ENCODE results near the gene TEX53.

The TEX53 gene

GRCh38 chr9:114674076-114674797 is 16.6 kb upstream of the TEX53 start:
- Histone ChIP-seq H3K9me3 (ENCODE audit: low read length) (no peaks in the 10 kb centered on the region), H3K27me3 (ENCODE audit: insufficient read depth, low read length) (peaks cover 2% of the 10 kb centered on the region), H3K4me1 (ENCODE audit: insufficient read depth, low read length) (peaks cover 6% of the 10 kb centered on the region), H2AFZ (ENCODE audit: low read depth, low read length) (no peak overlapping the region), H3K4me3 (ENCODE audit: low read length) (no peak overlapping the region), H3K36me3 (ENCODE audit: insufficient read depth, low read length) (no peaks in the 10 kb centered on the region)

GRCh38 chr9:114671605-114672004 is 14.0 kb upstream of the TEX53 start:
- Histone ChIP-seq H3K4me3 (ENCODE audit: low read length) (no peak overlapping the region), H3K36me3 (ENCODE audit: insufficient read depth, low read length) (no peaks in the 10 kb centered on the region), H3K9me3 (ENCODE audit: low read length) (no peaks in the 10 kb centered on the region), H3K4me1 (ENCODE audit: insufficient read depth, low read length) (no peaks in the 10 kb centered on the region), H3K27me3 (ENCODE audit: insufficient read depth, low read length) (peaks cover 2% of the 10 kb centered on the region), H2AFZ (ENCODE audit: low read depth, low read length) (no peak overlapping the region)

GRCh38 chr9:114669961-114670360 is 12.4 kb upstream of the TEX53 start:
- Histone ChIP-seq H3K4me1 (ENCODE audit: insufficient read depth, low read length) (no peaks in the 10 kb centered on the region), H3K4me3 (ENCODE audit: low read length) (no peak overlapping the region), H3K27me3 (ENCODE audit: insufficient read depth, low read length) (peaks cover 2% of the 10 kb centered on the region), H3K36me3 (ENCODE audit: insufficient read depth, low read length) (no peaks in the 10 kb centered on the region), H2AFZ (ENCODE audit: low read depth, low read length) (no peak overlapping the region), H3K9me3 (ENCODE audit: low read length) (no peaks in the 10 kb centered on the region)

- Histone ChIP-seq H3K4me1 (ENCODE audit: insufficient read depth, low read length) (no peaks in the 10 kb centered on the region), H3K4me3 (ENCODE audit: low read length) (no peak overlapping the region), H3K36me3 (ENCODE audit: insufficient read depth, low read length) (no peaks in the 10 kb centered on the region), H3K9me3 (ENCODE audit: low read length) (no peaks in the 10 kb centered on the region), H3K27me3 (ENCODE audit: insufficient read depth, low read length) (peaks cover 2% of the 10 kb centered on the region), H2AFZ (ENCODE audit: low read depth, low read length) (no peak overlapping the region)
These were observed 10.5 kb upstream of the TEX53 start for GRCh38 chr9:114668146-114668545.

GRCh38 chr9:114666851-114667250 is 9.2 kb upstream of the TEX53 start:
- Histone ChIP-seq H3K9me3 (ENCODE audit: low read length) (no peaks in the 10 kb centered on the region), H3K4me3 (ENCODE audit: low read length) (no peak overlapping the region), H3K27me3 (ENCODE audit: insufficient read depth, low read length) (peaks cover 2% of the 10 kb centered on the region), H3K36me3 (ENCODE audit: insufficient read depth, low read length) (no peaks in the 10 kb centered on the region), H3K4me1 (ENCODE audit: insufficient read depth, low read length) (no peaks in the 10 kb centered on the region), H2AFZ (ENCODE audit: low read depth, low read length) (no peak overlapping the region)

- Histone ChIP-seq H3K36me3 (ENCODE audit: insufficient read depth, low read length) (no peaks in the 10 kb centered on the region), H3K4me3 (ENCODE audit: low read length) (no peak overlapping the region), H3K9me3 (ENCODE audit: low read length) (no peaks in the 10 kb centered on the region), H2AFZ (ENCODE audit: low read depth, low read length) (no peak overlapping the region), H3K4me1 (ENCODE audit: insufficient read depth, low read length) (no peaks in the 10 kb centered on the region), H3K27me3 (ENCODE audit: insufficient read depth, low read length) (peaks cover 1% of the 10 kb centered on the region)
These were observed 8.8 kb upstream of the TEX53 start for GRCh38 chr9:114666401-114666800.

GRCh38 chr9:114664181-114664580 is 6.6 kb upstream of the TEX53 start:
- no peaks in the 10 kb centered on the region for H3K9me3 ChIP-seq (ENCODE audit: low read length)
- no peaks in the 10 kb centered on the region for H3K36me3 ChIP-seq (ENCODE audit: insufficient read depth, low read length)
- no peaks in the 10 kb centered on the region for H3K27me3 ChIP-seq (ENCODE audit: insufficient read depth, low read length)
- no peaks in the 10 kb centered on the region for H3K4me1 ChIP-seq (ENCODE audit: insufficient read depth, low read length)
- no peak overlapping the region for H2AFZ ChIP-seq (ENCODE audit: low read depth, low read length)
- no peak overlapping the region for H3K4me3 ChIP-seq (ENCODE audit: low read length)

GRCh38 chr9:114662081-114662989 is 4.7 kb upstream of the TEX53 start:
- H3K27me3 ChIP-seq (ENCODE audit: insufficient read depth, low read length): no peaks in the 10 kb centered on the region

GRCh38 chr9:114656301-114656700 is 1.3 kb downstream of the TEX53 start:
- Histone ChIP-seq H3K4me3 (ENCODE audit: low read length) (no peak overlapping the region), H3K36me3 (ENCODE audit: insufficient read depth, low read length) (no peaks in the 10 kb centered on the region), H2AFZ (ENCODE audit: low read depth, low read length) (no peak overlapping the region), H3K9me3 (ENCODE audit: low read length) (no peaks in the 10 kb centered on the region), H3K27me3 (ENCODE audit: insufficient read depth, low read length) (no peaks in the 10 kb centered on the region), H3K4me1 (ENCODE audit: insufficient read depth, low read length) (no peaks in the 10 kb centered on the region)

More at GRCh38 chr9:114662081-114662989, 4.7 kb upstream of the TEX53 start:
- H3K9me3 ChIP-seq (ENCODE audit: low read length): no peaks in the 10 kb centered on the region
- no peaks in the 10 kb centered on the region for H3K36me3 ChIP-seq (ENCODE audit: insufficient read depth, low read length)
- H2AFZ ChIP-seq (ENCODE audit: low read depth, low read length): no peak overlapping the region
- no peak overlapping the region for H3K4me3 ChIP-seq (ENCODE audit: low read length)
- H3K4me1 ChIP-seq (ENCODE audit: insufficient read depth, low read length): no peaks in the 10 kb centered on the region

- Histone ChIP-seq H3K4me1 (ENCODE audit: insufficient read depth, low read length) (no peaks in the 10 kb centered on the region), H3K4me3 (ENCODE audit: low read length) (no peak overlapping the region), H3K36me3 (ENCODE audit: insufficient read depth, low read length) (no peaks in the 10 kb centered on the region), H2AFZ (ENCODE audit: low read depth, low read length) (no peak overlapping the region), H3K9me3 (ENCODE audit: low read length) (no peaks in the 10 kb centered on the region), H3K27me3 (ENCODE audit: insufficient read depth, low read length) (no peaks in the 10 kb centered on the region)
These were observed 1.9 kb downstream of the TEX53 start for GRCh38 chr9:114655689-114656088.

GRCh38 chr9:114653556-114654159 is 3.9 kb downstream of the TEX53 start:
- Histone ChIP-seq H3K9me3 (ENCODE audit: low read length) (peaks cover 2% of the 10 kb centered on the region), H3K4me1 (ENCODE audit: insufficient read depth, low read length) (no peaks in the 10 kb centered on the region), H3K36me3 (ENCODE audit: insufficient read depth, low read length) (no peaks in the 10 kb centered on the region)

GRCh38 chr9:114652776-114653555 is 4.6 kb downstream of the TEX53 start:
- H3K4me3 ChIP-seq (ENCODE audit: low read length): no peak overlapping the region
- H3K27me3 ChIP-seq (ENCODE audit: insufficient read depth, low read length): no peaks in the 10 kb centered on the region
- no peaks in the 10 kb centered on the region for H3K36me3 ChIP-seq (ENCODE audit: insufficient read depth, low read length)
- peaks cover 2% of the 10 kb centered on the region for H3K9me3 ChIP-seq (ENCODE audit: low read length)
- no peaks in the 10 kb centered on the region for H3K4me1 ChIP-seq (ENCODE audit: insufficient read depth, low read length)
- no peak overlapping the region for H2AFZ ChIP-seq (ENCODE audit: low read depth, low read length)

More at GRCh38 chr9:114653556-114654159, 3.9 kb downstream of the TEX53 start:
- Histone ChIP-seq H2AFZ (ENCODE audit: low read depth, low read length) (no peak overlapping the region), H3K27me3 (ENCODE audit: insufficient read depth, low read length) (no peaks in the 10 kb centered on the region), H3K4me3 (ENCODE audit: low read length) (no peak overlapping the region)
